GM23338 (cell line): ENCODE data around the gene ZNF831. TPM values are rescaled to one million over a fixed set of nuclear protein-coding genes. Genes with fewer than 3 reads are reported as not detected.

ENCODE experiments used
- ATAC-seq: fragments of 200-7000 bp; cut with Tn5 transposase; 3 replicates; pipeline ENCODE4 v1.9.1; 2020
- DNase-seq: peaks from one replicate; pipeline ENCODE4 v3.0.0-alpha.2; 2015; ENCODE audit warnings: low spot score
- H2AFZ ChIP-seq: fragments of 200-600 bp; sonication (generic); 2 replicates; pipeline ENCODE4 v1.8.0; 2016; ENCODE audit warnings: antibody characterized with exemption, mild to moderate bottlenecking, moderate library complexity
- H3F3A ChIP-seq: fragments of 200-600 bp; sonication (generic); replicated peaks from 2 replicates; pipeline ENCODE4 v1.8.0; 2017; ENCODE audit warnings: antibody characterized with exemption, mixed run types, low read depth
- H3K27ac ChIP-seq: fragments of 200-600 bp; sonication (generic); 2 replicates; pipeline ENCODE4 v1.6.1; 2016; ENCODE audit warnings: low read depth
- H3K27me3 ChIP-seq: fragments of 200-600 bp; sonication (generic); 2 replicates; pipeline ENCODE4 v1.8.0; 2016; ENCODE audit warnings: mild to moderate bottlenecking, mixed run types, moderate library complexity; ENCODE audit not compliant: insufficient read depth
- H3K36me3 ChIP-seq: fragments of 200-600 bp; sonication (generic); 2 replicates; pipeline ENCODE4 v1.8.0; 2016; ENCODE audit warnings: mild to moderate bottlenecking; ENCODE audit not compliant: insufficient read depth
- H3K4me1 ChIP-seq: fragments of 200-600 bp; sonication (generic); 2 replicates; pipeline ENCODE4 v1.8.0; 2016; ENCODE audit warnings: mild to moderate bottlenecking, moderate library complexity; ENCODE audit not compliant: insufficient read depth
- H3K4me2 ChIP-seq: fragments of 200-600 bp; sonication (generic); 2 replicates; pipeline ENCODE4 v1.7.1; 2017; ENCODE audit warnings: mixed run types
- H3K4me3 ChIP-seq: fragments of 200-600 bp; sonication (generic); 2 replicates; pipeline ENCODE4 v1.6.1; 2016; ENCODE audit warnings: mixed run types
- H3K79me2 ChIP-seq: fragments of 200-600 bp; sonication (generic); replicated peaks from 2 replicates; pipeline ENCODE4 v1.8.0; 2017; ENCODE audit warnings: mild to moderate bottlenecking; ENCODE audit not compliant: insufficient read depth
- H3K9me2 ChIP-seq: fragments of 200-600 bp; sonication (generic); 2 replicates; pipeline ENCODE4 v1.8.0; 2017; ENCODE audit not compliant: insufficient read depth
- H4K20me1 ChIP-seq: fragments of 200-600 bp; sonication (generic); replicated peaks from 2 replicates; pipeline ENCODE4 v1.8.0; 2017; ENCODE audit warnings: mild to moderate bottlenecking; ENCODE audit not compliant: insufficient read depth
- H3K27ac Mint-ChIP-seq: 2 replicates; pipeline ENCODE4 v1.8.0; 2020; ENCODE audit warnings: inconsistent platforms, mild to moderate bottlenecking, moderate library complexity, mixed read lengths
- H3K27me3 Mint-ChIP-seq: 3 replicates; pipeline ENCODE4 v1.8.0; 2022; ENCODE audit warnings: low read depth, mild to moderate bottlenecking, moderate library complexity, mixed read lengths, inconsistent platforms; ENCODE audit not compliant: insufficient read depth, poor library complexity
- H3K36me3 Mint-ChIP-seq: 3 replicates; pipeline ENCODE4 v1.8.0; 2021; ENCODE audit warnings: low read depth, mild to moderate bottlenecking, inconsistent platforms, moderate library complexity, mixed read lengths
- H3K4me1 Mint-ChIP-seq: 3 replicates; pipeline ENCODE4 v1.8.0; 2020; ENCODE audit warnings: mild to moderate bottlenecking, inconsistent platforms, mixed read lengths
- H3K4me3 Mint-ChIP-seq: 3 replicates; pipeline ENCODE4 v1.8.0; 2021; ENCODE audit warnings: moderate library complexity, mild to moderate bottlenecking, inconsistent platforms, mixed read lengths
- H3K9me3 Mint-ChIP-seq: 3 replicates; pipeline ENCODE4 v1.8.0; 2020; ENCODE audit warnings: moderate library complexity, mild to moderate bottlenecking, inconsistent platforms, mixed read lengths
- EZH2 ChIP-seq: fragments of 200-600 bp; sonication (generic); IDR thresholded peaks from one replicate; pipeline ENCODE4 v1.8.0; 2017; ENCODE audit warnings: antibody characterized with exemption, mild to moderate bottlenecking, low read depth; ENCODE audit not compliant: unreplicated experiment
- ZNF331 ChIP-seq: fragments of 250-450 bp; sonication (Bioruptor Pico); IDR thresholded peaks from 2 replicates; pipeline ENCODE4 v1.5.0; 2020; ENCODE audit warnings: low read depth, mild to moderate bottlenecking, moderate library complexity
- polyA plus RNA-seq: library from polyadenylated mRNA; unstranded; fragments of >200 nt; fragmentation: Nextera tagmentation; extraction: Ambion mirVana; gene quantifications from 2 replicates; pipeline ENCODE4 v1.2.1, GENCODE V29; 2016
- total RNA-seq: library from RNA; depleted of rRNA; stranded (reverse); fragments of >200 nt; shearing (Covaris generic); gene quantifications from 2 replicates; pipeline ENCODE4 v1.2.3, GENCODE V29; 2014
- TF ChIP-seq, protein P1 (sequence below): fragments of 250-450 bp; sonication (Bioruptor Pico); IDR thresholded peaks from 2 replicates; pipeline ENCODE4 v1.5.0; 2020; ENCODE audit warnings: mild to moderate bottlenecking, moderate library complexity

Gene ZNF831
- total and polyA plus RNA-seq, 2 experiments from 2014 or later: not detected

- TF ChIP-seq, protein P1, sequence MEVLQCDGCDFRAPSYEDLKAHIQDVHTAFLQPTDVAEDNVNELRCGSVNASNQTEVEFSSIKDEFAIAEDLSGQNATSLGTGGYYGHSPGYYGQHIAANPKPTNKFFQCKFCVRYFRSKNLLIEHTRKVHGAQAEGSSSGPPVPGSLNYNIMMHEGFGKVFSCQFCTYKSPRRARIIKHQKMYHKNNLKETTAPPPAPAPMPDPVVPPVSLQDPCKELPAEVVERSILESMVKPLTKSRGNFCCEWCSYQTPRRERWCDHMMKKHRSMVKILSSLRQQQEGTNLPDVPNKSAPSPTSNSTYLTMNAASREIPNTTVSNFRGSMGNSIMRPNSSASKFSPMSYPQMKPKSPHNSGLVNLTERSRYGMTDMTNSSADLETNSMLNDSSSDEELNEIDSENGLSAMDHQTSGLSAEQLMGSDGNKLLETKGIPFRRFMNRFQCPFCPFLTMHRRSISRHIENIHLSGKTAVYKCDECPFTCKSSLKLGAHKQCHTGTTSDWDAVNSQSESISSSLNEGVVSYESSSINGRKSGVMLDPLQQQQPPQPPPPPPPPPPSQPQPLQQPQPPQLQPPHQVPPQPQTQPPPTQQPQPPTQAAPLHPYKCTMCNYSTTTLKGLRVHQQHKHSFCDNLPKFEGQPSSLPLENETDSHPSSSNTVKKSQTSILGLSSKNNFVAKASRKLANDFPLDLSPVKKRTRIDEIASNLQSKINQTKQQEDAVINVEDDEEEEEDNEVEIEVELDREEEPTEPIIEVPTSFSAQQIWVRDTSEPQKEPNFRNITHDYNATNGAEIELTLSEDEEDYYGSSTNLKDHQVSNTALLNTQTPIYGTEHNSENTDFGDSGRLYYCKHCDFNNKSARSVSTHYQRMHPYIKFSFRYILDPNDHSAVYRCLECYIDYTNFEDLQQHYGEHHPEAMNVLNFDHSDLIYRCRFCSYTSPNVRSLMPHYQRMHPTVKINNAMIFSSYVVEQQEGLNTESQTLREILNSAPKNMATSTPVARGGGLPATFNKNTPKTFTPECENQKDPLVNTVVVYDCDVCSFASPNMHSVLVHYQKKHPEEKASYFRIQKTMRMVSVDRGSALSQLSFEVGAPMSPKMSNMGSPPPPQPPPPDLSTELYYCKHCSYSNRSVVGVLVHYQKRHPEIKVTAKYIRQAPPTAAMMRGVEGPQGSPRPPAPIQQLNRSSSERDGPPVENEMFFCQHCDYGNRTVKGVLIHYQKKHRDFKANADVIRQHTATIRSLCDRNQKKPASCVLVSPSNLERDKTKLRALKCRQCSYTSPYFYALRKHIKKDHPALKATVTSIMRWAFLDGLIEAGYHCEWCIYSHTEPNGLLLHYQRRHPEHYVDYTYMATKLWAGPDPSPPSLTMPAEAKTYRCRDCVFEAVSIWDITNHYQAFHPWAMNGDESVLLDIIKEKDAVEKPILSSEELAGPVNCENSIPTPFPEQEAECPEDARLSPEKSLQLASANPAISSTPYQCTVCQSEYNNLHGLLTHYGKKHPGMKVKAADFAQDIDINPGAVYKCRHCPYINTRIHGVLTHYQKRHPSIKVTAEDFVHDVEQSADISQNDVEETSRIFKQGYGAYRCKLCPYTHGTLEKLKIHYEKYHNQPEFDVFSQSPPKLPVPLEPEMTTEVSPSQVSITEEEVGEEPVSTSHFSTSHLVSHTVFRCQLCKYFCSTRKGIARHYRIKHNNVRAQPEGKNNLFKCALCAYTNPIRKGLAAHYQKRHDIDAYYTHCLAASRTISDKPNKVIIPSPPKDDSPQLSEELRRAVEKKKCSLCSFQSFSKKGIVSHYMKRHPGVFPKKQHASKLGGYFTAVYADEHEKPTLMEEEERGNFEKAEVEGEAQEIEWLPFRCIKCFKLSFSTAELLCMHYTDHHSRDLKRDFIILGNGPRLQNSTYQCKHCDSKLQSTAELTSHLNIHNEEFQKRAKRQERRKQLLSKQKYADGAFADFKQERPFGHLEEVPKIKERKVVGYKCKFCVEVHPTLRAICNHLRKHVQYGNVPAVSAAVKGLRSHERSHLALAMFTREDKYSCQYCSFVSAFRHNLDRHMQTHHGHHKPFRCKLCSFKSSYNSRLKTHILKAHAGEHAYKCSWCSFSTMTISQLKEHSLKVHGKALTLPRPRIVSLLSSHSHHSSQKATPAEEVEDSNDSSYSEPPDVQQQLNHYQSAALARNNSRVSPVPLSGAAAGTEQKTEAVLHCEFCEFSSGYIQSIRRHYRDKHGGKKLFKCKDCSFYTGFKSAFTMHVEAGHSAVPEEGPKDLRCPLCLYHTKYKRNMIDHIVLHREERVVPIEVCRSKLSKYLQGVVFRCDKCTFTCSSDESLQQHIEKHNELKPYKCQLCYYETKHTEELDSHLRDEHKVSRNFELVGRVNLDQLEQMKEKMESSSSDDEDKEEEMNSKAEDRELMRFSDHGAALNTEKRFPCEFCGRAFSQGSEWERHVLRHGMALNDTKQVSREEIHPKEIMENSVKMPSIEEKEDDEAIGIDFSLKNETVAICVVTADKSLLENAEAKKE: no peak
Measured at GRCh38 chr20:59211208-59211765, 47.7 kb downstream of the ZNF831 start (continued).

DNA sequence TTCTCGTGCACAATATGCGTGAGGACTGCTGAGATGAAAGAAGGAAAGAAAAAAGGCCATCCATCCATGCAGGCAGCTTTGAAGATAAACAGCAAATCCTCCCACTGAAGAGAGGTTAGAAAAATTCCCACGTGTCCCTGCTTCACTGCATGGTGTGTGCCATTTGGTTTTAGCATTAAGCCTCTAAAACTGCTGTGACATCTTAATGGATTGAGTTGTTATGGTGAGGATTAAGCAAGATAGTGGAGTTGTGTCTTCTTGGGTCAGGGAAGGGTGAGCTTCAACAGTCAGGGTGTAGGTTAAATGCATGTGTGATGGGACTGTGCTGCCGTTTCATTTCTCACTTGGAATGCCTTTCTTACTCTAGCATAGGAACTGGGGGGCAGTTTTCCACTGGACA lies 50.5 kb downstream of the ZNF831 start:
- DNase-seq (no peak), ATAC-seq (no peak)
- H4K20me1 ChIP-seq: no peaks in the 10 kb centered on the region
- no peak overlapping the region for H3K4me2 ChIP-seq
- H3K4me1 ChIP-seq: no peaks in the 10 kb centered on the region
- no peak for TF ChIP-seq EZH2
- no peak for TF ChIP-seq ZNF331 (CRISPR knock-in tag)
- Mint-ChIP-seq H3K27me3 (peaks cover 10% of the 10 kb centered on the region), H3K4me3 (no peak overlapping the region), H3K36me3 (no peaks in the 10 kb centered on the region), H3K9me3 (no peaks in the 10 kb centered on the region), H3K27ac (no peak overlapping the region), H3K4me1 (peaks cover 7% of the 10 kb centered on the region)
- no peaks in the 10 kb centered on the region for H3K79me2 ChIP-seq
- no peak overlapping the region for H3K27ac ChIP-seq
- H3K27me3 ChIP-seq: no peaks in the 10 kb centered on the region
- no peak overlapping the region for H2AFZ ChIP-seq
- no peaks in the 10 kb centered on the region for H3K9me2 ChIP-seq
- H3K36me3 ChIP-seq: no peaks in the 10 kb centered on the region
- no peak overlapping the region for H3K4me3 ChIP-seq
- no peaks in the 10 kb centered on the region for H3F3A ChIP-seq
